Measurements from ENCODE around the gene IL1RAPL1. TPM values are rescaled to one million over a fixed set of nuclear protein-coding genes. Genes with fewer than 3 reads are reported as not detected.

The IL1RAPL1 gene
- total and polyA plus RNA-seq, 2 donors (not counting 1 experiment from before 2014, with no cell fraction given): 0.25 to 2.8 TPM

DNA sequence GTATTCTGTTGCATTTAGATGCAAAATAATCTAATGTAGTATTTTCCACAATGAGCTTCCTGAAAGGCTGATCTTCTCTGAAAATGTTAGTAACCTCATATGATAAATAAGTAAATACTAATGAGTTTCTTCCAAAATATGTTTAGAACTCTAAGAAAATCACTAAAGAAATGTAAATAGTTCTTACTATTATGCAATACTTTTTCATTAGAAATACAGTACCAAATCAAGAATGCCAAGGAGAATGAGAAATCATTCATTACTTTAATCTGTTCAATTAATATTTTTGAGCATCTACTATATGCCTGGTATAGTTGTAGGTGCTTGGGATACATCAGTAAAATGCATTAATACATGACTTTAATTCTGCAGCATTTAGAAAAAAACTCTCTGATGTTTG is 130.6 kb downstream of the IL1RAPL1 start:
- Histone ChIP-seq H3K79me2 (ENCODE audit: control insufficient read depth, insufficient read depth, low read length) (no peaks in the 10 kb centered on the region), H3K4me2 (ENCODE audit: extremely low read depth, insufficient read depth, low read length) (no peak overlapping the region)

DNA sequence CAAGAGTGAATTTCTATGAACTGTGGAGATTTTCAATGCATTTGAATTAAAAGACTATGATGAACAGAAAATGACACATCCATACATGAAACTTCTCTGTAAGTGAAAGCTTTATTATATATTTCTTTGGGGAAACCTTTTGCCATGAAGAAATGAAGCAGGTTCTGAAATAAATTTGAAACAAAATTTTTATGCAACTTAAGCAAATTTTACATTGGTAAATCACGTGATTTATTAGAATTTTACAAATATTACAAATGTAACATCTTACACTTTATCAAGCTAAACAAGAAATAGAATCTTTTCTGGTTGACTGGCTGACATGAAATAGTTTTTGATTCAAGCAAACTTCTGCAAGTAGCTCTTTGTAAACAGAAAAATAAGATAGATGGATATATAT is 131.2 kb downstream of the IL1RAPL1 start:
- no peaks in the 10 kb centered on the region for H3K27me3 ChIP-seq (ENCODE audit: control insufficient read depth, insufficient read depth, low read length)
- no peaks in the 10 kb centered on the region for H3K36me3 ChIP-seq (ENCODE audit: control insufficient read depth, insufficient read depth, low read length)
- no peaks in the 10 kb centered on the region for H3K9me3 ChIP-seq (ENCODE audit: control insufficient read depth, insufficient read depth, low read depth, low read length)
- H3K4me3 ChIP-seq (replicated peaks in 1 of 4; ENCODE audit: control extremely low read depth in 1 of 4, insufficient read depth in 1 of 4, low read depth in 3 of 4, low read length in 4 of 4): no peak overlapping the region
- H4K20me1 ChIP-seq (ENCODE audit: control insufficient read depth, extremely low read depth, insufficient read depth, low read length): no peaks in the 10 kb centered on the region
- no peak for DNase-seq (ENCODE audit: low read depth in 2 of 2)
- no peak overlapping the region for H3K4me2 ChIP-seq (ENCODE audit: extremely low read depth, insufficient read depth, low read length)
- H2AFZ ChIP-seq (ENCODE audit: low read length): no peak overlapping the region
- no peaks in the 10 kb centered on the region for H3K79me2 ChIP-seq (ENCODE audit: control insufficient read depth, insufficient read depth, low read length)
- no peak overlapping the region for H3K9ac ChIP-seq (ENCODE audit: insufficient read depth, low read length)
- no peak overlapping the region for H3K27ac ChIP-seq (ENCODE audit: insufficient read depth, low read length)
- H3K4me1 ChIP-seq (ENCODE audit: control insufficient read depth, extremely low read depth, insufficient read depth, low read length): no peaks in the 10 kb centered on the region
- TF ChIP-seq EZH2 (IDR thresholded peaks at IDR 0.05; ENCODE audit: low read length, missing control alignments): no peak
- TF ChIP-seq CTCF (conservative IDR thresholded peaks at IDR 0.05 in 1 of 2, IDR thresholded peaks at IDR 0.05 in 1 of 2; ENCODE audit: low read depth in 1 of 2, low read length in 2 of 2): no peak

More for the DNA sequence above, 130.6 kb downstream of the IL1RAPL1 start:
- TF ChIP-seq CTCF (conservative IDR thresholded peaks at IDR 0.05 in 1 of 2, IDR thresholded peaks at IDR 0.05 in 1 of 2; ENCODE audit: low read depth in 1 of 2, low read length in 2 of 2) (no peak), EZH2 (IDR thresholded peaks at IDR 0.05; ENCODE audit: low read length, missing control alignments) (no peak)
- Histone ChIP-seq H4K20me1 (ENCODE audit: control insufficient read depth, extremely low read depth, insufficient read depth, low read length) (no peaks in the 10 kb centered on the region), H3K27me3 (ENCODE audit: control insufficient read depth, insufficient read depth, low read length) (no peaks in the 10 kb centered on the region), H3K4me3 (replicated peaks in 1 of 4; ENCODE audit: control extremely low read depth in 1 of 4, insufficient read depth in 1 of 4, low read depth in 3 of 4, low read length in 4 of 4) (no peak overlapping the region), H3K27ac (ENCODE audit: insufficient read depth, low read length) (no peak overlapping the region), H3K36me3 (ENCODE audit: control insufficient read depth, insufficient read depth, low read length) (no peaks in the 10 kb centered on the region), H2AFZ (ENCODE audit: low read length) (no peak overlapping the region), H3K9ac (ENCODE audit: insufficient read depth, low read length) (no peak overlapping the region), H3K4me1 (ENCODE audit: control insufficient read depth, extremely low read depth, insufficient read depth, low read length) (no peaks in the 10 kb centered on the region), H3K9me3 (ENCODE audit: control insufficient read depth, insufficient read depth, low read depth, low read length) (no peaks in the 10 kb centered on the region)
- no peak for DNase-seq (ENCODE audit: low read depth in 2 of 2)

- Histone ChIP-seq H3K79me2 (ENCODE audit: control insufficient read depth, insufficient read depth, low read length) (no peaks in the 10 kb centered on the region), H2AFZ (ENCODE audit: low read length) (no peak overlapping the region), H3K27me3 (ENCODE audit: control insufficient read depth, insufficient read depth, low read length) (no peaks in the 10 kb centered on the region), H3K9me3 (ENCODE audit: control insufficient read depth, insufficient read depth, low read depth, low read length) (no peaks in the 10 kb centered on the region), H3K27ac (ENCODE audit: insufficient read depth, low read length) (no peak overlapping the region), H3K4me2 (ENCODE audit: extremely low read depth, insufficient read depth, low read length) (no peak overlapping the region), H4K20me1 (ENCODE audit: control insufficient read depth, extremely low read depth, insufficient read depth, low read length) (no peaks in the 10 kb centered on the region), H3K9ac (ENCODE audit: insufficient read depth, low read length) (no peak overlapping the region), H3K36me3 (ENCODE audit: control insufficient read depth, insufficient read depth, low read length) (no peaks in the 10 kb centered on the region), H3K4me1 (ENCODE audit: control insufficient read depth, extremely low read depth, insufficient read depth, low read length) (no peaks in the 10 kb centered on the region), H3K4me3 (replicated peaks in 1 of 4; ENCODE audit: control extremely low read depth in 1 of 4, insufficient read depth in 1 of 4, low read depth in 3 of 4, low read length in 4 of 4) (no peak overlapping the region)
- no peak for DNase-seq (ENCODE audit: low read depth in 2 of 2)
- TF ChIP-seq EZH2 (IDR thresholded peaks at IDR 0.05; ENCODE audit: low read length, missing control alignments) (no peak), CTCF (conservative IDR thresholded peaks at IDR 0.05 in 1 of 2, IDR thresholded peaks at IDR 0.05 in 1 of 2; ENCODE audit: low read depth in 1 of 2, low read length in 2 of 2) (no peak)
These were observed 132.4 kb downstream of the IL1RAPL1 start for GRCh38 chrX:28719620-28720019.

All from fibroblast of lung (primary cell).